Body of pancreas (tissue), 4 donors: ENCODE results near the gene TEX50. TPM values are rescaled to one million over a fixed set of nuclear protein-coding genes. Genes with fewer than 3 reads are reported as not detected.
"Not testable (repeated sequence)": the region's sequence is repeated elsewhere in the genome, so short reads cannot be mapped to it uniquely, and the experiment has no call there.

ENCODE experiments used
- ATAC-seq: fragments of 150-250 bp; one replicate; pipeline ENCODE4 v1.9.1; 2016
- DNase-seq, 4 donors: peaks; one replicate each; pipeline ENCODE4 v3.0.0-alpha.2; 2019
- H3K27ac ChIP-seq, 4 donors: fragments of 200-600 bp; sonication (generic); 1 replicate in 3 of 4; 2 replicates in 1 of 4; pipeline versions ENCODE4 v1.5.1 to v1.6.1; 2016 to 2019; ENCODE audit warnings: mild to moderate bottlenecking in 1 of 4, mixed read lengths in 1 of 4, moderate library complexity in 1 of 4
- H3K27me3 ChIP-seq, 2 donors: fragments of 200-600 bp; sonication (generic); one replicate each; pipeline ENCODE4 v1.6.0; 2016; ENCODE audit warnings: mild to moderate bottlenecking in 1 of 2
- H3K36me3 ChIP-seq, 2 donors: fragments of 200-600 bp; sonication (generic); replicated peaks in 1 of 2; 2 replicates each; pipeline ENCODE4 v1.5.1; 2016; ENCODE audit warnings: low read depth in 2 of 2; ENCODE audit not compliant: insufficient read depth in 1 of 2
- H3K4me1 ChIP-seq: fragments of 200-600 bp; sonication (generic); one replicate; pipeline ENCODE4 v1.6.0; 2016
- H3K4me3 ChIP-seq, 2 donors: fragments of 200-600 bp; sonication (generic); 1 replicate in 1 of 2; 2 replicates in 1 of 2; pipeline ENCODE4 v1.5.1; 2016 to 2019
- H3K9me3 ChIP-seq, 3 donors: fragments of 200-600 bp; sonication (generic); 1 replicate in 2 of 3; 2 replicates in 1 of 3; pipeline ENCODE4 v1.5.1; 2016
- CTCF ChIP-seq, 7 experiments: fragments of 450-650 bp in 4 of 7; fragments of 200-600 bp in 3 of 7; sonication (generic) in 3 of 7; IDR thresholded peaks; one replicate each; pipeline ENCODE4 v1.5.1; 2016 to 2019; ENCODE audit warnings: antibody characterized with exemption in 7 of 7
- POLR2A ChIP-seq, 3 donors: fragments of 450-650 bp; IDR thresholded peaks; one replicate each; pipeline ENCODE4 v1.6.1; 2016; ENCODE audit warnings: antibody characterized with exemption in 3 of 3, mild to moderate bottlenecking in 2 of 3
- WGBS, 2 donors: methylation state at CpG; one replicate each; pipeline ENCODE4 v1.1.5; 2017; 5-methylcytosine and 5-hydroxymethylcytosine counted together
- intact Hi-C: fragments of 100-400 bp; cut with DNase I; formaldehyde crosslinking; loops from one replicate; pipeline ENCODE4 v1.15.1; 2023
- total RNA-seq, 2 donors: library from RNA; depleted of rRNA; stranded (reverse); fragments of >200 nt; gene quantifications; one replicate each; pipeline ENCODE4 v1.1.0, GENCODE V29; 2016

Gene TEX50
- total RNA-seq = not detected

GRCh38 chr1:173635116-173635515 lies at the start of gene TEX50:
Gene TEX50, plus strand, starts transcription at chr1:173635338. Its CDS starts 184 bp downstream, at chr1:173635522.
- Histone ChIP-seq H3K36me3 (no peaks in the 10 kb centered on the region), H3K27ac (no peak within 1 kb of the TSS), H3K9me3 (no peaks in the 10 kb centered on the region), H3K4me1 (peaks cover 19% of the 10 kb centered on the region), H3K4me3 (no peak within 1 kb of the TSS), H3K27me3 (no peaks in the 10 kb centered on the region)
- intact Hi-C loops = no loop called here
- no peak for ATAC-seq
- DNase-seq = no peak
- 89 to 91% methylated on average over 1 of the region's 1 CpG for WGBS, 2 donors
- TF ChIP-seq CTCF (IDR thresholded peaks at IDR 0.05) = no peak
- no peak for TF ChIP-seq POLR2A (IDR thresholded peaks at IDR 0.05)

GRCh38 chr1:173590557-173590956 lies 44.6 kb upstream of the TEX50 start:
- no peaks in the 10 kb centered on the region for H3K9me3 ChIP-seq
- H3K4me1 ChIP-seq = no peaks in the 10 kb centered on the region
- intact Hi-C loops = no loop called here
- no peak overlapping the region for H3K4me3 ChIP-seq
- TF ChIP-seq POLR2A (IDR thresholded peaks at IDR 0.05) (no peak), CTCF (IDR thresholded peaks at IDR 0.05) (no peak)
- no peaks in the 10 kb centered on the region for H3K36me3 ChIP-seq
- no peak overlapping the region for H3K27ac ChIP-seq
- DNase-seq (no peak), ATAC-seq (no peak)
- no peaks in the 10 kb centered on the region for H3K27me3 ChIP-seq
- WGBS, 2 donors = 30 to 46% methylated on average over 1 of the region's 1 CpG

GRCh38 chr1:173591138-173591537 lies 44.0 kb upstream of the TEX50 start:
- H3K27me3 ChIP-seq, H3K9me3 ChIP-seq, H3K27ac ChIP-seq, ATAC-seq, H3K36me3 ChIP-seq, intact Hi-C loops, H3K4me3 ChIP-seq, DNase-seq, H3K4me1 ChIP-seq: not testable (repeated sequence)
- WGBS, 2 donors = 75 to 79% methylated on average over 5 of the region's 5 CpGs

GRCh38 chr1:173596097-173596825 lies 38.9 kb upstream of the TEX50 start:
- Histone ChIP-seq H3K27ac (no peak overlapping the region), H3K36me3 (no peaks in the 10 kb centered on the region), H3K4me1 (no peaks in the 10 kb centered on the region), H3K9me3 (no peaks in the 10 kb centered on the region), H3K4me3 (no peak overlapping the region), H3K27me3 (no peaks in the 10 kb centered on the region)
- DNase-seq (no peak), ATAC-seq (no peak)
- WGBS, 2 donors = 81 to 82% methylated on average over 3 of the region's 3 CpGs
- intact Hi-C loops = no loop called here
- TF ChIP-seq CTCF (IDR thresholded peaks at IDR 0.05) = no peak
- no peak for TF ChIP-seq POLR2A (IDR thresholded peaks at IDR 0.05)

GRCh38 chr1:173601588-173601987 lies 33.5 kb upstream of the TEX50 start:
- intact Hi-C loops = no loop called here
- H3K4me1 ChIP-seq = peaks cover 4% of the 10 kb centered on the region
- H3K27ac ChIP-seq = no peak overlapping the region
- WGBS, 2 donors = 91 to 97% methylated on average over 2 of the region's 2 CpGs
- DNase-seq (no peak), ATAC-seq (no peak)
- TF ChIP-seq POLR2A (IDR thresholded peaks at IDR 0.05) (no peak), CTCF (IDR thresholded peaks at IDR 0.05) (no peak)
- no peaks in the 10 kb centered on the region for H3K9me3 ChIP-seq
- no peak overlapping the region for H3K4me3 ChIP-seq
- H3K36me3 ChIP-seq = no peaks in the 10 kb centered on the region
- no peaks in the 10 kb centered on the region for H3K27me3 ChIP-seq
